DND-41 (cell line): ENCODE data around the gene NPR3.

Source experiments
- ATAC-seq: fragments of 200-7000 bp; cut with Tn5 transposase; 3 replicates; pipeline ENCODE4 v1.9.1; 2021; ENCODE audit warnings: low read depth; ENCODE audit not compliant: insufficient read depth
- DNase-seq: peaks from one replicate; pipeline ENCODE4 v3.0.0-alpha.2; 2020
- H2AFZ ChIP-seq: 2 replicates; pipeline ENCODE4 v1.6.0; 2012; ENCODE audit warnings: low read depth, low read length
- H3K27ac ChIP-seq: 2 replicates; pipeline ENCODE4 v1.5.1; 2012; ENCODE audit warnings: low read length, inconsistent platforms
- H3K27me3 ChIP-seq: fragments of 200-600 bp; sonication (generic); 2 replicates; pipeline ENCODE4 v1.6.0; 2012; ENCODE audit warnings: low read length, mild to moderate bottlenecking, inconsistent platforms; ENCODE audit not compliant: insufficient read depth, poor library complexity
- H3K36me3 ChIP-seq: 2 replicates; pipeline ENCODE4 v1.5.1; 2012; ENCODE audit warnings: low read length, inconsistent platforms; ENCODE audit not compliant: insufficient read depth
- H3K4me1 ChIP-seq: 2 replicates; pipeline ENCODE4 v1.5.1; 2012; ENCODE audit warnings: mild to moderate bottlenecking, low read length; ENCODE audit not compliant: insufficient read depth
- H3K4me2 ChIP-seq: 2 replicates; pipeline ENCODE4 v1.6.0; 2012; ENCODE audit warnings: mild to moderate bottlenecking, moderate library complexity, low read length, inconsistent platforms; ENCODE audit not compliant: insufficient read depth
- H3K4me3 ChIP-seq, 2 experiments: fragments of 200-600 bp in 1 of 2; shearing (Covaris generic) in 1 of 2; 2 replicates each; pipeline ENCODE4 v1.5.1; 2012 to 2016; ENCODE audit warnings: inconsistent platforms in 2 of 2, low read length in 2 of 2, mild to moderate bottlenecking in 2 of 2, low read depth in 1 of 2, moderate library complexity in 1 of 2
- H3K79me2 ChIP-seq: 2 replicates; pipeline ENCODE4 v1.6.0; 2012; ENCODE audit warnings: low read length, inconsistent platforms; ENCODE audit not compliant: insufficient read depth
- H3K9ac ChIP-seq: 2 replicates; pipeline ENCODE4 v1.6.0; 2012; ENCODE audit warnings: low read depth, mild to moderate bottlenecking, inconsistent platforms, low read length, moderate library complexity
- H3K9me3 ChIP-seq: 2 replicates; pipeline ENCODE4 v1.5.1; 2012; ENCODE audit warnings: low read length, moderate library complexity, mild to moderate bottlenecking, inconsistent platforms; ENCODE audit not compliant: insufficient read depth, severe bottlenecking
- H4K20me1 ChIP-seq: 2 replicates; pipeline ENCODE4 v1.6.0; 2012; ENCODE audit warnings: low read length; ENCODE audit not compliant: insufficient read depth
- CTCF ChIP-seq: IDR thresholded peaks from 2 replicates; pipeline ENCODE4 v1.5.1; 2012; ENCODE audit warnings: borderline replicate concordance, low read length, moderate library complexity, mild to moderate bottlenecking; ENCODE audit not compliant: poor library complexity, severe bottlenecking; ENCODE audit errors: extremely low read depth
- EZH2 ChIP-seq: IDR thresholded peaks from 3 replicates; pipeline ENCODE4 v1.6.1; 2012; ENCODE audit warnings: borderline replicate concordance, low read depth, mild to moderate bottlenecking, moderate library complexity, low read length, inconsistent platforms; ENCODE audit not compliant: severe bottlenecking

Gene NPR3

GRCh38 chr5:32680183-32680582 lies 30.9 kb upstream of the NPR3 start:
- ATAC-seq: no peak

GRCh38 chr5:32683125-32683524 lies 28.0 kb upstream of the NPR3 start:
- H3K4me2 ChIP-seq: no peak overlapping the region
- no peak overlapping the region for H3K4me3 ChIP-seq
- H3K4me1 ChIP-seq: no peaks in the 10 kb centered on the region
- no peak for TF ChIP-seq CTCF
- no peak for TF ChIP-seq EZH2
- no peak overlapping the region for H2AFZ ChIP-seq
- H3K27me3 ChIP-seq: no peaks in the 10 kb centered on the region
- no peak overlapping the region for H3K27ac ChIP-seq
- no peaks in the 10 kb centered on the region for H4K20me1 ChIP-seq
- H3K9ac ChIP-seq: no peak overlapping the region
- no peak for DNase-seq
- H3K36me3 ChIP-seq: no peaks in the 10 kb centered on the region
- ATAC-seq: no peak
- no peaks in the 10 kb centered on the region for H3K79me2 ChIP-seq
- no peaks in the 10 kb centered on the region for H3K9me3 ChIP-seq

More at GRCh38 chr5:32680183-32680582, 30.9 kb upstream of the NPR3 start:
- no peak for DNase-seq
- H3K79me2 ChIP-seq: no peaks in the 10 kb centered on the region
- no peaks in the 10 kb centered on the region for H4K20me1 ChIP-seq
- H3K27ac ChIP-seq: no peak overlapping the region
- no peak overlapping the region for H3K9ac ChIP-seq
- H3K4me3 ChIP-seq: no peak overlapping the region
- no peaks in the 10 kb centered on the region for H3K27me3 ChIP-seq
- H3K9me3 ChIP-seq: no peaks in the 10 kb centered on the region
- no peaks in the 10 kb centered on the region for H3K36me3 ChIP-seq
- no peak overlapping the region for H3K4me2 ChIP-seq
- no peaks in the 10 kb centered on the region for H3K4me1 ChIP-seq
- H2AFZ ChIP-seq: no peak overlapping the region
- no peak for TF ChIP-seq EZH2
- no peak for TF ChIP-seq CTCF

GRCh38 chr5:32684260-32684659 lies 26.9 kb upstream of the NPR3 start:
- no peaks in the 10 kb centered on the region for H3K9me3 ChIP-seq
- no peaks in the 10 kb centered on the region for H3K27me3 ChIP-seq
- no peak for DNase-seq
- H4K20me1 ChIP-seq: no peaks in the 10 kb centered on the region
- H3K79me2 ChIP-seq: no peaks in the 10 kb centered on the region
- H2AFZ ChIP-seq: no peak overlapping the region
- H3K4me2 ChIP-seq: no peak overlapping the region
- no peak for ATAC-seq
- no peak overlapping the region for H3K4me3 ChIP-seq
- no peak overlapping the region for H3K27ac ChIP-seq
- H3K36me3 ChIP-seq: no peaks in the 10 kb centered on the region
- no peak overlapping the region for H3K9ac ChIP-seq
- TF ChIP-seq EZH2: no peak
- no peak for TF ChIP-seq CTCF
- H3K4me1 ChIP-seq: no peaks in the 10 kb centered on the region
